ENCODE measurements around the gene GDE1.

DNA sequence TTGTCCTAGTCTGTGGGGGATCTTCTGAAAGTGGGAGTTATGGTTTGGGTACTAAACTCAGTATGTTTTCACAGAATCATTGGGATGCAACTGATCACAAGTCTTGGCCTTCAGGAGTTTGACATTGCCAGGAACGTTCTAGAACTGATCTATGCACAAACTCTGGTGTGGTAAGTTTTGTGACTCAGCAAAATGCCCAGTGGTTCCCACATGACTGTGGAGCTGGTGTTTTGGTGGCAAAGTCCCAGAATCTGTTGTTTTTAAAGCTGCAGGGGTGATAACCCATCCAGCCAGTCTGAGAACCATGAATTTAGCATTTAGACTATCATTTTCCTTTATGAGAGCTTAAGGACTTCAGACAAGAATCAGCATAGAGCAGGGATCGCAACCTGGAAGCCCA is 40.6 kb downstream of the GDE1 start:
- TF ChIP-seq, protein P1, sequence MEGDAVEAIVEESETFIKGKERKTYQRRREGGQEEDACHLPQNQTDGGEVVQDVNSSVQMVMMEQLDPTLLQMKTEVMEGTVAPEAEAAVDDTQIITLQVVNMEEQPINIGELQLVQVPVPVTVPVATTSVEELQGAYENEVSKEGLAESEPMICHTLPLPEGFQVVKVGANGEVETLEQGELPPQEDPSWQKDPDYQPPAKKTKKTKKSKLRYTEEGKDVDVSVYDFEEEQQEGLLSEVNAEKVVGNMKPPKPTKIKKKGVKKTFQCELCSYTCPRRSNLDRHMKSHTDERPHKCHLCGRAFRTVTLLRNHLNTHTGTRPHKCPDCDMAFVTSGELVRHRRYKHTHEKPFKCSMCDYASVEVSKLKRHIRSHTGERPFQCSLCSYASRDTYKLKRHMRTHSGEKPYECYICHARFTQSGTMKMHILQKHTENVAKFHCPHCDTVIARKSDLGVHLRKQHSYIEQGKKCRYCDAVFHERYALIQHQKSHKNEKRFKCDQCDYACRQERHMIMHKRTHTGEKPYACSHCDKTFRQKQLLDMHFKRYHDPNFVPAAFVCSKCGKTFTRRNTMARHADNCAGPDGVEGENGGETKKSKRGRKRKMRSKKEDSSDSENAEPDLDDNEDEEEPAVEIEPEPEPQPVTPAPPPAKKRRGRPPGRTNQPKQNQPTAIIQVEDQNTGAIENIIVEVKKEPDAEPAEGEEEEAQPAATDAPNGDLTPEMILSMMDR (IDR thresholded peaks at IDR 0.05) = no peak
- no peak for TF ChIP-seq POLR2A (IDR thresholded peaks at IDR 0.05)

Data from prostate gland (tissue), 2 donors.